ENCODE measurements around the gene POGLUT2.

The POGLUT2 gene

DNA sequence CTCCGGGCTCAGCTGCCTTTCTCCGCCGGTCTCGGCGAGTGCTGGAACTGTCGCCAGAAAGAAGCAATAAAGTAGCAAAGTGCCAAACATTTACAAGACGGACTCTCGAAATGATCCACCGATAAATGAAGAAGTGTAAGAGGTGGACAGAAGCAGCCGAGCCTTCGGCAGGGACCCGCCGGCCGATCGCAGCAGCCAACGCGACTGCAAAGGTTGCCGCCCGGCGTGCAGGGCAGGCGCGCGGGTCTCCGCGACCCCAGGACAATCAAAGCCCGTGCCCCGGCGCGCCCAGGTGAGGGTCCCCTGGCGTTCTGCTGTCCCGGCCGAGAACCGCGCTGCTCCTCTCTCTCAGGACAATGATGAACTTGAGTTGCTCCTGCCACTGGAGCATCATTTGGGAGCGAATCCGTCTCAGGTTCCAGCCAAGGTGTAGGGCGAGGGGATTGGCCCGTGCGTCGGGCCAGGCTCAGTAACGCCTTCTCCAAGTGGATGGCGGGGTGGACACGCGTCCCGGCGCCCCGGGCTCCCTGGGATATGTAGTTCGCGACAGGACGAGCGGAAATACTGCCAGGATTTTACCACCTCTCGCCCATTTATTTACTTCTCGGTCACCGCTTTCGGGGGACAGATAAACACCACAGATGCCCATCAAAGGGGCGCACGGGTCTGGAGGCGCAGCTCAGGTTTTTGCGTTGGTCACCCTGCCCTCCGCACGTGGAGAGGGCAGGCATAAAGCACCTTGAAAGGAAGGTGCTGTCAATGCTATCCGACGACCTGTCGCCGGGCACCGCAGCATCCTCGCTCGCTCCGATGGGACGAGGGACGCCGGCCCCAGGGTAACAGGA, at the start of gene POGLUT2, which contains the start of gene BIVM:
Gene POGLUT2 (minus strand): TSS at position 396 of the 845 bp plus-strand sequence. CDS start 306 bp downstream, at position 90.
Gene BIVM (plus strand): TSS at position 539 of the 845 bp plus-strand sequence. CDS start 8,149 bp downstream, outside the sequence.
- DNase-seq: peak; percentile 89

DNA sequence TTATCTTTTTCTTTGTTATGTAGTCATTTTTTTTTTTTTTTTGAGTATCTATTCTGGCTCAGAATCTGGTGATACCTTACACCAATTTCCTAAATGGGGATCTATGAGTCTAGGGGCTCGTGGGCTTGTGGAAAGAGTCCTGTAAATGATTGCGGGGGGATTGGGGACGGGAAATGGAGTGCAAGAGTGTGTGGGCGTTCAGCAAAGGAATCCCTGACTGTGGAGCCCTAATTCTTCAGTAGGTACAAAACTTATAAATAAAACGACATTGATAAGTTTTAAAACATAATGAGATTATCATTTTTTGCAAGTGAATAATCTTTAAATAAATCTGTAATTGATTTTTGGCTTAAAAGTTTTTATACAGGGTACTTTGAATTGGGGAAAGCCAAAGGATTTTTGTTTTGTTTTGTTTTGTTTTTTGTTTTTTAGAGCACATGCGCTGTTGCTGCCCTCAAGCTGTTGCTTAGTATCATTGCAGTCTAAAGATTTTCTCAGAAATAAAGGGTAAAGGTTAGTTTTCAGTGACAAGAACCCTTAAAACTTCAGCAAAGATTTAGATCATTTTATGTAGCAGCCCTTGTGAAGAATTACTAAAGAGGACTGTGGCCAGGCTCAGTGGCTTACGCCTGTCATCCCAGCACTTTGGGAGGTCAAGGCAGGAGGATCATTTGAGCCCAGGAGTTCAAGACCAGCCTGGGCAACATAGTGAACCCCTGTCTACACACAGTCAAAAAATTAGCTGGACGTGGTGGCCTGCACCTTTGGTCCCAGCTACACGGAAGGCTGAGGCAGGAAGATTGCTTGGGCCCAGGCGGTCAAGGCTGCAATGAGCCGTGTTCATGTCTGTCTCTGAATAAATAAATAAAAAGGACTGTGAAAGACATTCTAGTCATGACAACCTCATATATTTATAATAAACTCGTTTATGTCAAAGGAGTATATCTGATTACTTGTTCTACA, 48.8 kb upstream of the POGLUT2 start:
- no peak for DNase-seq

DNA sequence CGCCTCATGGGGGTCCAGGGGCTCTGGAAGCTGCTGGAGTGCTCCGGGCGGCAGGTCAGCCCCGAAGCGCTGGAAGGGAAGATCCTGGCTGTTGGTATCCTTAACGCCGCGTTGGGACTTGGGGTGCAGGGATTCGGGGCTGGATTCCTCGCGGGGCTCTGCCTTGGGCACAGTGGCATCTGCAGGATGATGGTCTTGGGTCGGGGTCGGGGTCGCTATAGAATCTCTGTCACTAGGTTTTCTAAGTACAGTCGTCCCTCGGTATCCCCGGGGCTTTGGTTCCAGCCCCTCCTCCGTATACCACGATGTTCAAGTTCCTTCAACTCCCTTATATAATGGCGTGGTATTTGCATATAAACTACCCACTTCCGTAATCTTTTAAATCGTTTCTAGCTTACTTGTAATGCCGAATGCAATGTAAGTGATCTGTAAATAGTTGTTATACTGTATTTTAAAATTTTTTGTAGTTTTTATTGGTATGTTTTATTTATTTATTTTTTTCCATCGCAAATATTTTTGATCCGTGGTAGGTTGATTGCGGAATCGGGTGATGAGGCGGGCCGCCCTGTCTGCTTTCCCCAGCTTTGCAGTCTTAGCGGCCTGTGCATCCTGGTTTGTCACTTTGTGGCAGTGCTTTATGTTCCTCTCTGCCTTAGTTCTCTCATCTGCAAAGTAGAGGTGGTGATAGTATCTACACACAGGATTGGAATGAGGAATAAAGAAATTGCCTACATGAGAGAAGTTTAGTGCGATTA, 47.7 kb upstream of the POGLUT2 start:
- peak; percentile 62 for DNase-seq

DNA sequence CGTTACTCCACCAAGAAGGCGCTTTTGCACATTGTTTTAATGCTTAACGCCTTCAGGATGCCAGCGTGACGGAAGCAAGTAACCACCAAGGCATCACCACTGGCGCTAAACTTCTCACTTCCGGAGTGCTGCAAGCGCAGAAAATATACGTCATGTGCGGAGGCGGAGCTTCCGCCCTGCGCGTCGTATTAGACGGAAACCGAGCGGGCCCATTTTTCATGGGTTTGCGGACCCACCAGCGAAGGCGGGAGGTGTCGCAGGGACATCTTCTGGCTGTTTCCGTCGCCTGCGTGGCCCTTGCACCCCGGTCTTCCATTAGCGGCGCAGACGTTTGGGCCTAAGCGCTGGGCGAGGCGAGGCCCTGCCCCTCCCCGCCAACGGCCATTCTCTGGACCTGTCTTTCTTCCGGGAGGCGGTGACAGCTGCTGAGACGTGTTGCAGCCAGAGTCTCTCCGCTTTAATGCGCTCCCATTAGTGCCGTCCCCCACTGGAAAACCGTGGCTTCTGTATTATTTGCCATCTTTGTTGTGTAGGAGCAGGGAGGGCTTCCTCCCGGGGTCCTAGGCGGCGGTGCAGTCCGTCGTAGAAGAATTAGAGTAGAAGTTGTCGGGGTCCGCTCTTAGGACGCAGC, 47.0 kb upstream of the POGLUT2 start, which contains the start of gene ERCC5:
Gene ERCC5 (plus strand): TSS at position 403 of the 631 bp plus-strand sequence. CDS start 235 bp downstream, outside the sequence.
- peak; percentile 98 for DNase-seq

DNA sequence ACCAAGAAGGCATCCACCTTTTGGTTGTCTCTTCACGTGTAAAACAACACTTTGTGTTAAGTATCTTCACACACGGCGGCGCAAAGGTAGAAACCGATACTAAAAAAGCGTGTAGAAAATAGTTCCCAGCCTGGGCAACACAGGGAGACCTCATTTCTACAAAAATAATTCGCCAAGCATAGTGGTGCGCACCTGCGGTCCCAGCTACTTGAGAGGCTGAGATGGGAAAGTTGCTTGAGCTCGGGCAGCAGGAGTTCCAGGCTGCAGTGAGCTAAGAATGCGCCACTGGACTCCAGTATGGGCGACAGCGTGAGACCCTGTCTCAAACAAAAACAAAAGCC, 46.5 kb upstream of the POGLUT2 start:
- no peak for DNase-seq

DNA sequence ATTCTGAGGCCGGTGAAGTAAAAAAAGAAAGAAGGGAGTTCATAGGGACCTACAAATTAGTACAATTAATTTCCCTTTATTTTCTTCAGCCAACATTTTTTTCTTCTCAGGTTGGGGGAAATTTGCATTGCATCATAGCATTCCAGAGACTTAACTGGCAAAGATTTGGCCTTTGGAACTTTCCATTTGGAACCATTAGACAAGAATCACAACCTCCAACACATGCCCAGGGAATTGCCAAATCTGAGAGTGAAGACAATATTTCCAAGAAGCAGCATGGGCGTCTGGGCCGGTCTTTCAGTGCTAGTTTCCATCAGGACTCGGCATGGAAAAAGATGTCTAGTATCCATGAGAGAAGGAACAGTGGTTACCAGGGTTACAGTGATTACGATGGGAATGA, 40.7 kb upstream of the POGLUT2 start:
- DNase-seq: no peak

DNA sequence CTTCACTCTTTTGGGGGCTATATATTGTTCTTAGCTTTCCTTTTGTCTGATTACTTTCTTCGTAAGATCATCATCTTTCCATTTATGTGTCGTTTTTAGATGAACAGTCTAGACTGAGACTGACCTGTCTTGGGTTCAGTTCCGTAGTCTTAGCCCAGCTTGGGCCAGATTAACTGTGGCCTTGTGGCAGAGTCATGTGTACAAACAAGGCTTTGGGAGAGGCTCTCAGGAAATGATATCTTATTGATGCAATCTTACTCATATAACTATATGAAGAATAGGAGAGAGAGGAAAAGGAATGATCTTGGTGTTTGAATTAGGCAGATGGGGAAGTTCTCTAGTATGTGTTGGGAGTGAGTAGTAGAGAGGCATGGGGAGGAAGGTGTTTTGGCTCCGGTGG, 40.2 kb upstream of the POGLUT2 start:
- DNase-seq: no peak

DNA sequence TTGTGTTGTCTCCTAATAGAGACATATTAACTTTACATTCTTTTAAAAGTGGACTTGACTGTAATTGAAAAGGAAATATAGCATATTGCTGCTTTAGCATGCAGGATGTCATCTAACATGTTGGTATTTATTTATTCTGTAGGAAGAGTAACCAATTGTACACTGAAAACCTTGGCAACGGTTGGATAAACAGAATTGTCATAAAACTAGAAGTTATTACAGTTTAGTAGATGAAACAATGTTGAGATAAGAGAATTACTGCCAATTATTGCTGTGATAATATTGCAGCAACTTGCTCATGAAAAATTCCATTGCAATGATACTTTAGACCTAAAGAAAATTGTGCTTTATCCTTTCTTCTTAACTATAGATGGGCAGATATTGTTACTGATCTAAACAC, 39.5 kb upstream of the POGLUT2 start:
- no peak for DNase-seq

DNA sequence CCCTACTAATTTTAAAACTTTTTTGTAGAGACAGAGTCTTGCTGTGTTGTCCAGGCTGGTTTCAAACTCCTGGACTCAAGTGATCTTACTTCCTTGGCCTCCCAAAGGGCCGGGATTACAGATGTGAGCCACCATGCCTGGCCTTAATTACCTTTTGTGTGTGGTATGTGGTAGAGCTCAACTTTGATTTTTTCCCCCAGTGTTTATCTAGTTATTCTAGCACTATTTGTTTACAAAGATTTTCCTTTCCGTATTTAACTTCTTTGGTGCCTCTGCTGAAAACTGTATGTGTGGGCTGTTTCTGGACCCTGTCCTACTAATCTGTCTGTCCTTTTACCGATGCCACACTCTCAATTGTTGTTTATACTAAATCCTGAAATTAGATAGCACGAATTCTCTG, 37.7 kb upstream of the POGLUT2 start:
- DNase-seq: no peak

DNA sequence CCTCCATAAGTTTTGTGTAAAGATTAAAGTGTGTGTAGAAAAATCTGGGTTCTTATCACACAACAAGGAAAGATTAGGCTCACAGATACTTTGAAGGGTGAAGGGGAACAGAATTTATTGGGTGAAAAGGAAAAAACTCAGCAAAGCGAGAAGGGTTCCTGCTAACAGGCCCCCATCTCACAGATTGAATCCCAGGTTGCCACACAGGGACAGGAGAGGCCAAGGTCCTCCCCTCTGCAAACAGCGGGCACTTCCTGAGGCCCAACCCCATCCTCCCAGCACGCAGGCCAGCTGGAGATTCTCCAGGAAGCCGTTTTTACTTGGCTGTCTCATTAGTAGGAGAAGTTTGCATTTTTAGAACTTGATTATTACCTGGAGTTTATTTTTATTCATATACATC, 31.9 kb upstream of the POGLUT2 start:
- DNase-seq: no peak

DNA sequence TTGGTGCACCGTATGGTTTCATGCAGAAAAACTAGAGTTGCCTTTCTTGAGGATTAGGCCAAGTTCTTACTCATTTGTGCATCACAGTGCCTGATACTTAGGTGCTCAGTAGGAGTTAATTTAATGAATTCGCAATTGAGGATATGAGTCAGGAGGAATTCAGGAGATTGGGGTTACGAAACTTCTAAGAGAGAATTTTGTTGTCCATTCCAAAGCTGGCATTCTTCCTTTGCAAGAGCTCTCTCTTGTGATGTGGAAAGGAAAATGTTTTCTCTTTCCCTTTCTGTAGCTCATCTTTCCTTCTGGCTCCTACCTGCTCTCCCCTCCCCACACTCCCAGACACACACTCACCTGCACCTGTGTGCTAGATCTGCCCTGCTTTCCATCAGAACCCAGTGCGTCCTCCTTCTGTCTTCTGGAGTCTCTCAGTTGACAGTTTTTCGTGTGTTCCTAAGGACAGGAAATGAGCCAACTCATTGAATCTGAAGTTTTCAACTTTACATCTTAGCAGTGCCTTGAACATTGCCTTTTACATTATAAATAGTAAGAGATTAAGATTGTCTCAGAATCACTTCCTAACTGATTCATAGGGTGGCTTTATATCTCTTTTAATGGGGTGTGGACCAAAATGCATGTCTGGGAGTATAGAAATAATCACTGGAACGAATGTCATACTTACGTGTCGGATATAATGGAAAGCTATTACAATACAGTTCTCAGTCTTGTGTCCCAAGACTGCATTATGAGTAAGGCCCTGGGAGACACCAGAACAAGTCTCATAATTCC, 27.3 kb upstream of the POGLUT2 start:
- no peak for DNase-seq

DNA sequence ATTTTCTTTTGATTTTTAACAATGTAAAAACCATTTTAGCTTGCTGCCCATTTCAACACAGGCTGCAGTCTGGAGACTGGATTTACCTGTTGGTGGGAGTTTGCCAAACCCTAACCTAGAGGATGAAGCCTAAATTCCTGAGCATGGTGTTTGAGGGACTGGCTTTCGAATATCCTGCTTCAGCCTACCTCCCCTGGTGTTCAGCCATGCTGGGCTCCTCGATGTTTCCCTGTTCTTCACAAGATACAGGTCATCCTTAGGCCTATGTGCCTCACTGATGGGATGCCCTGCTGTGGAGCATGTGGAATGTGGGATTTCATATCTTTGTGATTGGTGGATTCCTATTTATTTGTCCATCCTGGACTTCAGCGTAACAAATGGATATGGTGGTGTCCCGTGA, 26.6 kb upstream of the POGLUT2 start:
- DNase-seq: no peak

DNA sequence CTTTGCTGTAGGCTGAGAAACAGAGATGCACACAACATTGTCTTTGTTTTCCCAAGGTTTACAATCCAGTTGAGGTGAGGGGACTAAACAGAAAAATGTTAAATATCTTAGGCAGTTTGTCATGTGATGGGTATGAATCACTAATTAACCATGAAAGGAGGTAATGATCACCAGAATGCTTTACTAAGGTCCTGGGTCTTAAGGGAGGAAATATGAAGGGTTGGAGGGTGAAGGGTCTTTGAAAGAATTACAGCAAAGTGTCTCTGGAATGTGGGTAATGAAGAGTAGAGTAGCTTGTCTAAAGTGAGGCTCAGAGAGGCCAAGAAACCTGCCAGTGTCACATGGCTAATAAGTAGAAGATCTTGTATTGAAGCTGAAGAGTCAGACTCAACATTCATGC, 19.1 kb upstream of the POGLUT2 start:
- DNase-seq: no peak

DNA sequence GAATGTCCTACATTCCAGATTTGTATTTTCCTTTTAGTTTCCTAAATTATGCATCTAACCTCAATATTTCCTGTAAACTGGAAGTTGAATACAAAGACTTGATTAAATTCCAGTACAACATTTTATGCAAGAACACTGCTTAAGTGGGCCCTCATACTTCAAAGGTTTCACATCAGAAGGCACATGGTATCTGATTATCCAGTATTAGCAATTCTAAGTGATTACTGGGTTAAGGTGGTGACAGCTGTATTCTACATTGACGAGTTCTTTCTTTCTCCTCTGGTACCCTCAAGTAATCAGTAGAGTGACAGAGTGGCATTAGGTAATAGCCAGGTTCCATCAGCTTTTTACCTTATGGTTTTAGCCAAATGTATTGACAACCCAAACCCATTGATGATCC, 18.5 kb upstream of the POGLUT2 start:
- DNase-seq: no peak

DNA sequence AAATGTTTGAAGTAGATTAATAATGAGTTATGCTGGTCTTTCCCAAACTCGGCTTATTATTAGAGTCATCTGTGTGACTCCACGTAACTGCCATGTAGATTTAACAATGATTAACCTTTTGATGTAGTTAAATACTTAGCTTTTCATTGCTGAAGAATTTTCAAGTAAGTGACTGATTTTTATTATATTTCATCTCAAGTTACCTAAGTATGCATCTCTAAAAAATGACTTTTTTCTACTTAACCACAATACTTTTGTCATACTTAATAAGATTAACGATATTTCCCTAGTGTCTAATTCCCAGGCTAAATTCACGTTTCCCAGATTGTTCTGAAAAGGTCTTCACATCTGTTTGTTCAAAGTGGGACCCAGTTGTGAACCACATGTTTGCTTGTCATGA, 17.9 kb upstream of the POGLUT2 start:
- no peak for DNase-seq

DNA sequence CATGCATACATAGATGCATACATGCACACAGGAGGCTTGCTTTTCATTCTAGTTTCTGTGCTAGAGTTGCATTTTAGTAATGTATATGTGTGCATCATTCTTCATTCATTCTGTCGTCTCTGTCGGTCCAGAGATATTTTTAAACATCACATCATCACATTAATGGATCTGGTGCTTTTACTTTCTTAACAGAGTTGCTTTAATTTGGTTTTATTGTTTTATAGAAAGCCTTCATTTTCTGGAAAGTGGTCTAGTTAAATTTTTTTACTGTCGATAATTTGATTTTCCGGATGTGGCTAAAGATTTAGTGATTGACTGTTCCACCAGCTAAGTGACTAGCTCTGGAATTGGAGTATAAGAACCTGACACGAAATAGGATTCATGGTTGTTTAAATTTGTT, 17.0 kb upstream of the POGLUT2 start:
- DNase-seq: no peak

DNA sequence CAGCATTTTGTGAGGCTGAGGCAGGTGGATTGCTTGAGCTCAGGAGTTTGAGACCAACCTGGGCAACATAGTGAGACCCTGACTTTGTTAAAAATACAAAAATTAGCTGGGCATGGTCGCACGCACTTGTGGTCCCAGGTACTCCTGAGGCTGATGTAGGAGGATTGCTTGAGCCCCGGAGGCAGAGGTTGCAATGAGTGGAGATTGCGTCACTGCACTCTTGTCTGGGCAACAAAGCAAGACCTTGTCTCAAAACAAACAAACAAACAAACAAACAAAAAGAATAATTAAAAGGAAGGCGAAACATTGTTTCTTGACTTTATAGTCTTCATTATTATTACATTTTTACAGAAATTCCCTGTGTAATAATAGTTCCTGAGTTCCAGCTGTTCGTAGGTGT, 16.0 kb upstream of the POGLUT2 start:
- no peak for DNase-seq

DNA sequence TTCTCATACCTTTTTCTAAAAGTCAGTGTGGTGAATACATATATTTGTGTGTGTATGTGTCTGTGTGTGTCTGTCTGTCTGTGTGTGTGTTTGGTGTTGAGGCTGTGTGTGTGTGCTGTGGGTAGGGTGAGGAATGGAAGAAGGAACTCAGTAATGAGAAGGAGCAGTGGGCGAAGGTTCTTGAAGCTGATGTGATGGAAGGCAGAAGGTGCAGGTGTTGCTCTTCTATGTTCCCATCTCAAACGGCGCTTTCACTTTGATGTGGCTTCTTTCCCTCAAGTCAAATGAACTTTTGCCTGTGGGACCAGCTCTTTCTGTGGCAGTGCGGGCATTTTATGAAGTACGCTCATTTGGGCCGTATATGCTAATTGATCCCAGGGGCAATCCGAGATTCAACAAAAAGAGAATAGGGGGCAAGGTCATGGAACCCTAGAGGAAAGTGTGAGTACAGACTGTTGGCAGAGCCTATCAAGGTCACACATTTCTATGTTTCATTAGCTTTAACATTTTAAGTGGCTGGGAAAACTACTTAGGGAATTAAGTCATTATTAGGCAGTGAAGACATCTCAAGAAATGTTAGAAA, 15.3 kb upstream of the POGLUT2 start:
- no peak for DNase-seq

DNA sequence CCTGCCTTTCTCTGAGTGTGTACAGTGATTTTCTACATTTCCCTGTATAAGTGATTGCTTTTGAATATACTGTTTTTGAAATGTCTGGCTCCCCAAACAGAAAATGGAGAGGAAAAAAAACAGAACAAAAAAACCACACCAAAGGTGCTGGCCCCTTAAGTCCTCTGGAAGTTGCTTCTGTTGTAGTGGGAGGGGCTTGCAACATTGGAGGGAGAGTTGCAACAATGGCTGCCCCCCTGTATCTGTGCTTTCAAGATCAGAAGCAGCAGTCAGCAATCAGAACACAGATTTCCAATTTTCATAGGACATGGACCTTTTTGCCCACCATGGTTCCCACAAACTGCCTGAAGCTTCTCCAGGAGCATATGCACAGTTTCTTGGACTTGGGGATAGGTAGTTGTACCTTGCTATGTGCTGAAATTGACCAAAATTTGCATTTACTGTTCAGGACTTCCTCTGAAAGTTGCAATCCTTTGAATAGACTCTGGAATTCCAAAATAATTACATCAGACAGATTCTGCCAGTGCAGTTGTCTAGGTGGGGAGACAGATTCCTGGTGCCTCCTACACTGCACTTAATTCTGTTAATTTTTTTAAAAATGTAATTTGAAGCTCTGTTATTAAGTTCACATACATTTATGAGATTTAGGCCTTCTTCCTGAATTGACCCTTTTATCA, 14.0 kb upstream of the POGLUT2 start:
- no peak for DNase-seq

DNA sequence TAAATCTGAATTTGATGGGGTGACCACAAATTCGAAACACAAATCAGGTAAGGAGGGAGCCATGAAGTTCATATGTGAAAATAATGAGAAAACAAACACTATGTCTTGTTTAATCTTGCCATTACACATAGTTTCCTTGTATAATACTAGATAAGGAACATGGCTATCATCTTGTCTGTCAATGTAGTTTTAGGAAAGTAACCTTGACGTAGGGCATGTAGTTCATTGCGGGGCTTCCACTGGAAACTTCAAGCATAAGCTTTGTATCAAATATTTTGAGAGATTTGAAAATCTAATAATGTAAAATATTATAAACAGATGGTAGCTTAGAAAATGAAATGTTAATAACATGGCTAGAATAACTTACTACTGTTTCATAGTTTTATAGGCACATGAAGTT, 8.9 kb upstream of the POGLUT2 start:
- no peak for DNase-seq

DNA sequence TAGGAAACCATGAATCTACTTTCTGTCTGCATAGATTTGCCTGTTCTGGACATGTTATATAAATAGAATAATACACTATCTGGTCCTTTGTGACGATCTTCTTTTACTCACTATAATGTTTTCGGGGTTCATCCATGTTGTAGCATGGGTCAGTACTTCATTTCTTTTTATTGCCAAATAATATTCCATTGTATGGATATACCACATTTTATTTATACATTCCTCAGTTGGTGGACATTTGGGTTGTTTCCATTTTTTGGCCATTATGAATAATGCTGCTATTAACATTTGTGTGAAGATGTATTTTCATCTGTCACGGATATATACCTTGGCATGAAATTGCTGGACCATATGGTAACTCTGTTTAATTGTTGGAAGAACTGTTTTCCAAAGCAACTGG, 6.9 kb upstream of the POGLUT2 start:
- DNase-seq: no peak

All from stimulated activated CD8-positive, alpha-beta memory T cell treated with anti-CD3 and anti-CD28 coated beads, Interleukin-4, amount 100 ng/mL, for 48 hours (primary cell).